ENCODE results near the gene CDK6.

Gene CDK6

GRCh38 chr7:92569137-92569536, 267.2 kb downstream of the CDK6 start:
- no peak for DNase-seq

GRCh38 chr7:92567460-92567859, 268.9 kb downstream of the CDK6 start:
- DNase-seq: no peak

- no peak for DNase-seq
Observed at GRCh38 chr7:92563345-92563744, 273.0 kb downstream of the CDK6 start.

GRCh38 chr7:92560602-92561001, 275.8 kb downstream of the CDK6 start:
- no peak for DNase-seq

- no peak for DNase-seq
Observed at GRCh38 chr7:92557808-92558362, 278.5 kb downstream of the CDK6 start.

GRCh38 chr7:92557249-92557648, 279.1 kb downstream of the CDK6 start:
- no peak for DNase-seq
